Uterus (tissue), 2 donors: ENCODE results near the gene GNAO1.

ENCODE experiments used
- CTCF ChIP-seq, 4 experiments: fragments of 200-600 bp in 2 of 4; fragments of 450-650 bp in 2 of 4; sonication (generic) in 2 of 4; IDR thresholded peaks; one replicate each; pipeline ENCODE4 v1.5.1; 2016 to 2019; ENCODE audit warnings: antibody characterized with exemption in 4 of 4, mild to moderate bottlenecking in 2 of 4, moderate library complexity in 1 of 4
- POLR2A ChIP-seq, 2 donors: fragments of 450-650 bp; IDR thresholded peaks; one replicate each; pipeline ENCODE4 v1.6.1; 2016; ENCODE audit warnings: antibody characterized with exemption in 2 of 2, mild to moderate bottlenecking in 1 of 2, moderate library complexity in 1 of 2

GRCh38 chr16:56365552-56365951 is 174.3 kb downstream of the GNAO1 start:
- no peak for TF ChIP-seq CTCF (IDR thresholded peaks at IDR 0.05)
- TF ChIP-seq POLR2A (IDR thresholded peaks at IDR 0.05) = no peak
